Right kidney (tissue), 1 donor: ENCODE results near the gene C1QB.
"Not testable (repeated sequence)": the region's sequence is repeated elsewhere in the genome, so short reads cannot be mapped to it uniquely, and the experiment has no call there.

Source experiments
- DNase-seq: peaks from one replicate; pipeline ENCODE4 v3.0.0-alpha.2; 2016

C1QB gene

GRCh38 chr1:22662318-22662717, 9.3 kb downstream of the C1QB start:
- DNase-seq = no peak

GRCh38 chr1:22662986-22663408, 10.0 kb downstream of the C1QB start:
- no peak for DNase-seq

DNA sequence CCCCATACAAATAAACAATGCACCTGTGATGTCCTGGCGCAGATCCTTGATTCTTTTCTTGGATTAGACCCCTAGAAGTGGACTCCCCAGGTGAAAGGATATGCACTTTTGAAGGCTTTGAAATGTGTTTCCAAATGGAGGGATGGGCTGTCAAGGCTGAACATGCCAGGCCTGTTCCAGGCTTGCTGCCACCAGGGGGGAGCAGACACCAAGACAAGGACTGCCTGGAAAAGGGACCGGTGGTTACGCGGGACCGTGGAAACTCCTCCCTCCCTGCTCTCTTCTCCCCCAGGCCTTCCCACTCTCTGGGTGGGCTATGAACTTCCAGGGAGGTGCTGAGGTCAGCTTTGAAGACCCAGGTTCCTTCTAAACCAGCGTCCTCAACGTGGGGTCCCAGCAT, 12.7 kb downstream of the C1QB start:
- DNase-seq = no peak

DNA sequence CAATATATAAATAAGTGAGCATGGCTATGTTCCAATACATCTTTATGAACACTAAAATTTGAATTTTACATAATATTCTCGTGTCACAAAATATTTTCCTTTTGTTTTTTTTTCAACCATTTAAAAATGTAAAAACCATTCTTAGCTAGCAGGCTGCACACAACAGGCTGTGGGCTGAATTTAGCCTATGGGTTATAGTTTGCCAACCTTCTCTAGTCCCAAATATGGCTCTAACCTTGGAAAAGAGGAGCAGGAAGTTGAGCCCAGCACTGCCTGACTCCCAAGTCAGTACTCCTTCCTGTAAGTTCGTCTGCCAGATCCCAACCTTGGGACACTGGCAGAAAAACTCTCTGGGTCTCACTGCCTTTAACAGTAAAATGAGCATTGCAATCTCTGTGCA, 13.4 kb downstream of the C1QB start:
- no peak for DNase-seq

DNA sequence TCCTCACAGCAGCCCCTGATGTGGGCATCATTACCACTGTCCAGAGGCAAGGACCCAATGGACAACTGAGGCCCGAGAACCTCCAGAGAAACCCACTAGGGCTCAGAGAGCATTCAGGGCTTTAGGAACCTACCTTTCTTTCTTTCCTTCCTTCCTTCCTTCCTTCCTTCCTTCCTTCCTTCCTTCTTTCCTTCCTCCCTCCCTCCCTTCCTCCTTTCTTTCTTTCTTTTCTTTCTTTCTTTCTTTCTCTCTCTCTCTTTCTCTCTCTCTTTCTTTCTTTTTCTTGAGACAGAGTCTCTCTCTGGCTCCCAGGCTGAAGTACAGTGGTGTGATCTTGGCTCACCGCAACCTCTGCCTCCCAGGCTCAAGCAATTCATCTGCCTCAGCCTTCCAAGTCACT, 15.8 kb downstream of the C1QB start:
- DNase-seq = not testable (repeated sequence)

DNA sequence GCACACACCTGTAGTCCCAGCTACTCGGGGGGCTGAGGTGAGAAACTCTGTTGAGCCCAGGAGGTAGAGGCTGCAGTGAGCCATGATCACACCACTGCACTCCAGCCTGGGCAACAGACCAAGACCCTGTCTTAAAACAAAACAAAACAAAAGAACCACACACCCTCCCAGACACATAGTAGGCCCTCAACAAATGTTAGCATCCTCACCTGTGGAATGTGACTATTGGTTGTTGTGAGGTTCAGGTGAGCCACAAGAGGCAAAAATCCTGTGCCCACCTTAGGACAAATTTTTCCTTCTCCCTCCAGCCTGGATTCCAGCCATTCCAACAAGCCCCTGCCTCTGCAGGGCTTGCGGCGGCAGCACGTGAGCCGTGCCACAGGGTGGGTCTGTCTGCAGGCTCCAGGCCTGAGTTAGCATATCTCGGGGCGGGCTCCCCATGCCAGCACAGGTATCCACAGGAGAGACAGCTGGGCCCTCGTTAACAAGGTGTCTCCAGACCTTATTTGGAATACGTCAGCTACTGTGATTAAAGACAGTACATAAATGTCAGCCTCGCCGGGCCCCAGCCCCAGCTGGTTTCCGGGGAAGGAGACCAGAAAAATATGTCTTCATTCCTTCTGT, 17.4 kb downstream of the C1QB start:
- no peak for DNase-seq

- no peak for DNase-seq
Measured at GRCh38 chr1:22671999-22672398, 19.0 kb downstream of the C1QB start.

DNA sequence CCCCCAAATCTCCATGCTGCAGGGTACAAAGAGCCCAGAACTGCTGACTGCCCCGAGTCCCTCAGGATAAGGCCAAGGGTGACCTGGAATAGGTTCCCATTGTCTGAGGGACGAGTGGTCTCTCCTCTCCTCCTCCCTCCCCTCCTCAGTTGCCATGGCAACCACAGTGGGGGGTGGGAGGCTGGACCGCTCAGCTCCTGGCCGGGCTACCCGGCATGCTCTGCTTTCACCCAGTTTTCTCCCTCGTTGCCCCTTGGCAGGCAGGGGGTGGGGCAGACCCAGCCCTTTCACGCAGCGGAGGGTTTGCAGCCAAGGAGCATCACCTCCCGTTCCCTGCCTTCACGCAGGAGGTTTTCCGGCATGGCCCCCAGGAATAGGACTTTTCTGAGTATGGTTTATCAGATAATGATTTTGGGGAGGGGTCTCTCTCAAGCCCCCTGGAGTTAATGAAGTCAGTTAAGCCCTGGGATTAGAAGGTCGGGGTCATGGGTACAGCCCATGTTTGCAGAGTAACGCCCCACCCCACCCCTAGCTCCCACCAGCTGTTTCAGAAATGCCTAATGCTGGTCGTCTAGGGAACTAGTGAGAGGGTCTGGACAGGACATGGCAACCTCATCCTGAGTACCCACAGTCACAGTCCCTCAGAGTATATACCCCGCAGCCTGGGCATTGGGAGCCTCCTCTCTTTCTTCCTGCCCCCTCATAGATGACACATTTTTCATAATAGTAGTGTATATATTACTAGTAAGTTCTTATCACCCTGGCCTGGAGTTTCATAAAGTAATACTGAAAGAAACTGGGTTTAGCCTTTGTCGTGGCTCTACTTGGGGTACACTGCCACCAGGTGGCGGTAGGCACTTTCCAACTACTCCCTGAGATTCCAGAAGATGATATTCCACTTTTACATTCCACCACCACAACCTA, 20.7 kb downstream of the C1QB start:
- peak; percentile 43 for DNase-seq

DNA sequence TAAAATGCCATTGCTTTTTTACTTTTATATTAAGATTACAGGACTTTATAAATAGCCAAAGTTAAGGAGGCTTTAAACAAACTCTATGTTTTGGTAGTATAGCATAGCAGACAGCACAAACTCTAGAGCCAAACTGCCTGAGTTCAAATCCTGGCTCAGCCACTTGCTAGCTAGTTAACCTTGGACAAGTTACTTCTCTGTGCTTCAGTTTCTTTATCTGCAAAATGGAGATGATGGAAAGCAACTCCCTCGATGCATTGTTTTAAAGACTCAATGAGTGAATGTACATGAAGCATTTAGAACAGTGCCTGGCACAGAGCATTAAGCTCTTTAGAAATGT, 21.3 kb downstream of the C1QB start:
- DNase-seq = no peak

GRCh38 chr1:22676151-22676550, 23.1 kb downstream of the C1QB start:
- DNase-seq = not testable (repeated sequence)

- no peak for DNase-seq
Measured at GRCh38 chr1:22676916-22677583, 24.0 kb downstream of the C1QB start.

DNA sequence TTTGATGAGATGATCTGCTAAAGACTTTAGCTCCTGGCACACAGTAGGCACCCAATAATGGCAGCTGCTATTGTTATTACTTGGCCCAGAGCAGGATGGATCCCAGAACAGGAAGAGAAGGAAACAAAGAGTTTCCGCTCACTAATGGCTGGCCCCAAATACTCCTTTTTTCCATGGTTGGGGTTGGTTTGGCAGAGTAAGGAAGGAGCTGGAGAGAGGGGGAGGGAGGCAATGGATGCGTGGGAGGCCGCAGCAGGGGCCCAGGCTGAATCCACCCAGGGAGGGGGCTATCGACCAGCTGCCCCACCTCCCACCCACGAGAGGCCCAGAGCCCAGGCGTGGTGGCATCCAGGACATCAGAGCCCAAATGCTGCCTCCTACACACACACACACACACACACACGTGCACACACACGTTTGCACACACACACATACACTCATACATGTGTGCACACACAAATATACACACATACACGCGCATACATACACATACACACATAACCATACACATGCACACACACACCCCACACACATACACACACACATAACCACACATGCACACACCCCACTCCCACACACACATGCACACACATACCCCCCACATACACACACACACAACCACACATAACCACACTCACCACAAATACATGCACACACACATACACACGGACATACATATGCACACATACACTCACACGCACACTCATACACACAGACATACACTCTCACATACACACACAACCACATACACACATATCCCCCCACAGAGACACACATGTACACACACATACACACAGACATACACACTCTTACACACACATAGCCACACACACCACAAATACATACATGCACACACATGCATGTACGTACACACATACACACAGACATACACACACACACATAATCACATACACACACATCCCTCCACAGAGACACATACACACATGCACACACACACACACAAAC, 25.2 kb downstream of the C1QB start:
- DNase-seq = no peak

DNA sequence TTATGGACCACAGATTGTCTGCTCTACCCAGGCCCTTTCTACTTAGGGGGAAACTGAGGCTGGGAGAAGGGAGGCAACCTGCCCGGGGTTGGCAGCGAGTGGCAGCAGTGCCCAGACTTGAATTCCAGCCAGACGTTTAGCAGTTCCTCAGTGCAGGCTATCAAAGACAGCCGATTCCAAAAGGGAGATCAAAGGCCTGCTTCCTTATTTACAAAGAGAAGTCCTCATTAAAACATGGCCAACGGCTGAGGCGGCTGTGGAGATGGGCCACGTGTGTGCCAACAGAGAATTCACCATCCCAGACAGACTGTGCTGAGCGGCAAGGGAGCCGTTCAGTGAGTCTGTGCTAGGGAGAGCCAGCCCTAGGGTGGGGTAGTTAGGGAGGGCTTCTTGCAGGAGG, 27.7 kb downstream of the C1QB start:
- no peak for DNase-seq

DNA sequence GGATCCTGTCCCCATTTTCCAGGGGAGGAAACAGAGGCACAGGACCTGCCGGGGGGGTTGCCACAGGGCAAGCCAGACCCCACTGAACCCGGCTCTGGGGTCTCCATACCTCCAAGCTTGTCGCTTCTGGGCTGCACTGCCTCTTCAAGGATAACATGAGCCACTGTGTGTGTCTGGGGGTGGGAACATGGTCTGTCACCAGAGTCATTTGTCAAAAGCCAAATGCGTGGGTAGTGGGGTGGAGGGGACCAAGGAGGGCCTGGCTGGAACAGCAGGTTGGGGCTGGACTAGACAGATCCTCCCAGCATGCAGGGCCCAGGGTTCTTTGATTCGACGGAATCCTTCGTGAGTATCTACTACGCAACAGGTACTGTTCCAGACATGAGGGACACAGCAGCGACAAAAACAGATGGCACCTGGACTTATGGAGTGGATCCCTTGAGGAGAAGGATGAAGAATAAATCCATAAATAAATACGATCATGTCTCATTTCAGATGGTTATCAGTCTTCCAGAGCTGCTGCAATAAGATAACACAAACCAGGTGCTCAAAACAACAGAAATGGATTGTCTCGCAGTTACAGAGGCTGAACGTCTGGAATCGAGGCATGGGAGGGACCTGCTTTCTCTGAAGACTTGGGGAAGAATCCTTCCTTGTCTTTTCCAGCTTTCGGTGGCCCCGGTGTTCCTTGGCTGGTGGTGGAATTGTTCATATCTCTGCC, 28.7 kb downstream of the C1QB start:
- no peak for DNase-seq

- DNase-seq = no peak
Measured at GRCh38 chr1:22683547-22683946, 30.5 kb downstream of the C1QB start.

DNA sequence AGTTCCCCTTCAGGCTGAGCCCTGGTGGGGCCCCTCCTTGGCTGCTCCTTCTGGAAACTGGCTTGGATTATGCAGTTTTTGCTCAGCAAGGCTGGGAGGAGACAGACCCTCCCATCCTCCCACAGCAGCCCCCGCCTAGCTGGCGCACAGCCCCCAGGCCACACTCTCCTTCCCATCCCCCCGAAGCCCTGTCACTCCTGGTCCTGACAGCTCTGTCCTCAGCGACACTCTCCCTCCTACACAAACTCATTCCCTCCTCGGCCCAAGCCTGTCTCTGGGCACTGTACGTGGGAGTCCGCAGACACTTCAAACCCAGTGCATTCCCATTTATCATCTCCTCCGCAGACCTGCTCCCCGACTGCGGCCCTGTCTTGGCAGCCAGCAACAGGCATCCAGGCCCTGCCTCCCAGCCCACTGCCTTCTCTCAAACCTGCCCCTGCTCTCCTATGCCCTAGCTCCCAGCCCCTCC, 32.6 kb downstream of the C1QB start:
- DNase-seq = peak; percentile 57

GRCh38 chr1:22687191-22687590, 34.2 kb downstream of the C1QB start:
- DNase-seq = no peak

DNA sequence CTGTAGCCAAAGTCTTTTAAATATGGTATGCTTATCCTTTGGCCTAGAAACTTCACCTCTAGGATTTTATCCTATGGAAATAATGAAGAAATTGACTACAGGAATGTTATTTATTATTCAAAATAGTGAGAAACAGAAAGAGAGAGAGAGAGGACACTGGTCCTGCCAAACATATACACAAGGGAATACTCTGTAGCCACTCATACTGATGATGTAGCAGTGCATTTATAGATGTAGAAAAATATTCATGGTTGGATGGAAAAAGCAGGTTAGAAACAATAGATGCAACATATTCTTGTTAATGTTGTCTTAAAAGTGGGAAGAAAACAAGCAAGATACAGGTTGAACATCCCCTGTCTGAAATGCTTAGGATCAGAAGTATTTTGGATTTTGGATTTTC, 35.4 kb downstream of the C1QB start:
- DNase-seq = no peak

GRCh38 chr1:22689505-22689904, 36.5 kb downstream of the C1QB start:
- DNase-seq = peak; percentile 39

- no peak for DNase-seq
Measured at GRCh38 chr1:22691031-22691753, 38.2 kb downstream of the C1QB start.

DNA sequence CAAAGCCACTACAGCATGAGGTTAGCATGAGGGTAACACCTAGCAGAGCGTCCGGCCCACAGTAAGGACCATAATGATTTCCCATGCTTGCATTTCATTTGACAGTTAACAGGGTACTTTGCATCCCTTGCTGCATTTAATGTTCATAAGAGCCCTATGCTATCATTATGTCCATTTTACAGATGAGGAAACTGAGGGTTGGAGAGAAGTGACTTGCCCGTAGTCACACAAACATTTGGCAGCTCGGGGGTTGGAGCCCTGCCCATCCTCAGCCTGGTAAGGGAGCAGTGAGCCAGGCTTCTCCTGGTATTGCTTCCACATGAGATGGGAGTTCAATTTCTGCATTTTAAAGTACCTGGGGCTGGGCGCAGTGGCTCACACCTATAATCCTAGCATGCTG, 41.1 kb downstream of the C1QB start:
- no peak for DNase-seq
